ENCODE data around the gene WWOX. TPM values are rescaled to one million over a fixed set of nuclear protein-coding genes. Genes with fewer than 3 reads are reported as not detected.

The WWOX gene
- total and polyA plus RNA-seq, 4 donors, result 5.4 to 61.5 (median 18.4) TPM

GRCh38 chr16:79185711-79186110, 1086.3 kb downstream of the WWOX start:
- H3K9me3 ChIP-seq (ENCODE audit: control insufficient read depth in 4 of 4, insufficient read depth in 3 of 4, low read length in 3 of 4), result no peaks in the 10 kb centered on the region
- TF ChIP-seq CTCF (IDR thresholded peaks at IDR 0.05; ENCODE audit: control extremely low read depth, extremely low read depth), result no peak
- peaks cover 0 to 11% (median 0%) of the 10 kb centered on the region in 5 donors for H3K4me1 ChIP-seq (ENCODE audit: control insufficient read depth in 5 of 5, insufficient read depth in 5 of 5, low read length in 5 of 5)
- no peaks in the 10 kb centered on the region for H3K36me3 ChIP-seq (ENCODE audit: control insufficient read depth in 4 of 4, insufficient read depth in 4 of 4, low read length in 4 of 4)
- no peak overlapping the region for H3K4me3 ChIP-seq
- H3K27ac ChIP-seq (ENCODE audit: low read depth in 1 of 2, low read length in 1 of 2), result no peak overlapping the region
- no peak for ATAC-seq (ENCODE audit: insufficient read depth, low FRiP score)
- H3K9ac ChIP-seq (ENCODE audit: insufficient read depth in 1 of 2, low read length in 2 of 2), result no peak overlapping the region
- whole genome bisulfite sequencing, 2 donors, result 91 to 93% methylated on average over 4 of the region's 4 CpGs
- H3K27me3 ChIP-seq (ENCODE audit: control insufficient read depth in 3 of 3, insufficient read depth in 3 of 3, low read length in 2 of 3), result no peaks in the 10 kb centered on the region
- peak in 1 of 3 donors; percentile 36 for DNase-seq

GRCh38 chr16:79186196-79186595, 1086.7 kb downstream of the WWOX start:
- H3K27ac ChIP-seq (ENCODE audit: low read depth in 1 of 2, low read length in 1 of 2), result no peak overlapping the region
- H3K27me3 ChIP-seq (ENCODE audit: control insufficient read depth in 3 of 3, insufficient read depth in 3 of 3, low read length in 2 of 3), result no peaks in the 10 kb centered on the region
- peaks cover 0 to 11% (median 0%) of the 10 kb centered on the region in 5 donors for H3K4me1 ChIP-seq (ENCODE audit: control insufficient read depth in 5 of 5, insufficient read depth in 5 of 5, low read length in 5 of 5)
- WGBS, 2 donors, result 70 to 79% methylated on average over 6 of the region's 6 CpGs
- no peak for TF ChIP-seq CTCF (IDR thresholded peaks at IDR 0.05; ENCODE audit: control extremely low read depth, extremely low read depth)
- ATAC-seq (ENCODE audit: insufficient read depth, low FRiP score) (no peak), DNase-seq (peak in 1 of 3 donors; percentile 37)
- no peaks in the 10 kb centered on the region for H3K9me3 ChIP-seq (ENCODE audit: control insufficient read depth in 4 of 4, insufficient read depth in 3 of 4, low read length in 3 of 4)
- H3K9ac ChIP-seq (ENCODE audit: insufficient read depth in 1 of 2, low read length in 2 of 2), result no peak overlapping the region
- no peak overlapping the region for H3K4me3 ChIP-seq
- no peaks in the 10 kb centered on the region for H3K36me3 ChIP-seq (ENCODE audit: control insufficient read depth in 4 of 4, insufficient read depth in 4 of 4, low read length in 4 of 4)

GRCh38 chr16:79188115-79188738, 1088.8 kb downstream of the WWOX start:
- ATAC-seq (ENCODE audit: insufficient read depth, low FRiP score) (no peak), DNase-seq (no peak)
- 65 to 75% methylated on average over 13 of the region's 13 CpGs for WGBS, 2 donors
- no peak overlapping the region for H3K27ac ChIP-seq (ENCODE audit: low read depth in 1 of 2, low read length in 1 of 2)
- no peak overlapping the region for H3K9ac ChIP-seq (ENCODE audit: insufficient read depth in 1 of 2, low read length in 2 of 2)
- no peak for TF ChIP-seq CTCF (IDR thresholded peaks at IDR 0.05; ENCODE audit: control extremely low read depth, extremely low read depth)
- H3K9me3 ChIP-seq (ENCODE audit: control insufficient read depth in 4 of 4, insufficient read depth in 3 of 4, low read length in 3 of 4), result no peaks in the 10 kb centered on the region
- no peaks in the 10 kb centered on the region for H3K36me3 ChIP-seq (ENCODE audit: control insufficient read depth in 4 of 4, insufficient read depth in 4 of 4, low read length in 4 of 4)
- H3K4me3 ChIP-seq, result no peak overlapping the region
- peaks cover 0 to 11% (median 0%) of the 10 kb centered on the region in 5 donors for H3K4me1 ChIP-seq (ENCODE audit: control insufficient read depth in 5 of 5, insufficient read depth in 5 of 5, low read length in 5 of 5)
- no peaks in the 10 kb centered on the region for H3K27me3 ChIP-seq (ENCODE audit: control insufficient read depth in 3 of 3, insufficient read depth in 3 of 3, low read length in 2 of 3)

- 78 to 91% methylated on average over 5 of the region's 5 CpGs for WGBS, 2 donors
Measured at GRCh38 chr16:79188739-79189122, 1089.3 kb downstream of the WWOX start.

More at GRCh38 chr16:79188739-79189122, 1089.3 kb downstream of the WWOX start:
- H3K27me3 ChIP-seq (ENCODE audit: control insufficient read depth in 3 of 3, insufficient read depth in 3 of 3, low read length in 2 of 3), result no peaks in the 10 kb centered on the region
- no peak for TF ChIP-seq CTCF (IDR thresholded peaks at IDR 0.05; ENCODE audit: control extremely low read depth, extremely low read depth)
- ATAC-seq (ENCODE audit: insufficient read depth, low FRiP score) (no peak), DNase-seq (no peak)
- no peak overlapping the region for H3K27ac ChIP-seq (ENCODE audit: low read depth in 1 of 2, low read length in 1 of 2)
- peaks cover 0 to 11% (median 0%) of the 10 kb centered on the region in 5 donors for H3K4me1 ChIP-seq (ENCODE audit: control insufficient read depth in 5 of 5, insufficient read depth in 5 of 5, low read length in 5 of 5)
- no peaks in the 10 kb centered on the region for H3K9me3 ChIP-seq (ENCODE audit: control insufficient read depth in 4 of 4, insufficient read depth in 3 of 4, low read length in 3 of 4)
- no peaks in the 10 kb centered on the region for H3K36me3 ChIP-seq (ENCODE audit: control insufficient read depth in 4 of 4, insufficient read depth in 4 of 4, low read length in 4 of 4)
- H3K9ac ChIP-seq (ENCODE audit: insufficient read depth in 1 of 2, low read length in 2 of 2), result no peak overlapping the region
- no peak overlapping the region for H3K4me3 ChIP-seq
